Stimulated activated CD4-positive, alpha-beta T cell treated with anti-CD3 and anti-CD28 coated beads, Interleukin-12 subunit alpha, Interleukin-12 subunit beta, amount 100 ng/mL, for 48 hours (primary cell): ENCODE data around the gene TNS3.

Experiments
- DNase-seq, 3 donors: peaks; one replicate each; pipeline ENCODE4 v3.0.0-alpha.2; 2020; ENCODE audit warnings: low read depth in 2 of 3, low spot score in 1 of 3

Gene TNS3

GRCh38 chr7:47432671-47433563 is 149.0 kb downstream of the TNS3 start:
- DNase-seq = no peak

GRCh38 chr7:47430422-47430821 is 151.5 kb downstream of the TNS3 start:
- no peak for DNase-seq

- DNase-seq = no peak
Observed at GRCh38 chr7:47428768-47429472, 153.0 kb downstream of the TNS3 start.

GRCh38 chr7:47428052-47428767 is 153.7 kb downstream of the TNS3 start:
- no peak for DNase-seq

- DNase-seq = no peak
Observed at GRCh38 chr7:47427051-47427643, 154.8 kb downstream of the TNS3 start.

GRCh38 chr7:47424523-47424922 is 157.4 kb downstream of the TNS3 start:
- no peak for DNase-seq

GRCh38 chr7:47423196-47423595 is 158.7 kb downstream of the TNS3 start:
- no peak for DNase-seq

GRCh38 chr7:47422611-47423010 is 159.3 kb downstream of the TNS3 start:
- no peak for DNase-seq

- no peak for DNase-seq
Observed at GRCh38 chr7:47421456-47421855, 160.5 kb downstream of the TNS3 start.

- no peak for DNase-seq
Observed at GRCh38 chr7:47420122-47420780, 161.7 kb downstream of the TNS3 start.

GRCh38 chr7:47419471-47419870 is 162.4 kb downstream of the TNS3 start:
- no peak for DNase-seq

- no peak for DNase-seq
Observed at GRCh38 chr7:47418601-47419309, 163.2 kb downstream of the TNS3 start.

- no peak for DNase-seq
Observed at GRCh38 chr7:47416492-47417480, 165.1 kb downstream of the TNS3 start.

- no peak for DNase-seq
Observed at GRCh38 chr7:47415318-47416212, 166.3 kb downstream of the TNS3 start.

GRCh38 chr7:47414342-47415317 is 167.3 kb downstream of the TNS3 start:
- no peak for DNase-seq

GRCh38 chr7:47413526-47414341 is 168.2 kb downstream of the TNS3 start:
- no peak for DNase-seq
